ELR (cell line): ENCODE measurements around the gene EGR4.

Source experiments
- DNase-seq: peaks from one replicate; pipeline ENCODE4 v3.0.0-alpha.2; 2015; ENCODE audit warnings: low read depth

EGR4 gene

DNA sequence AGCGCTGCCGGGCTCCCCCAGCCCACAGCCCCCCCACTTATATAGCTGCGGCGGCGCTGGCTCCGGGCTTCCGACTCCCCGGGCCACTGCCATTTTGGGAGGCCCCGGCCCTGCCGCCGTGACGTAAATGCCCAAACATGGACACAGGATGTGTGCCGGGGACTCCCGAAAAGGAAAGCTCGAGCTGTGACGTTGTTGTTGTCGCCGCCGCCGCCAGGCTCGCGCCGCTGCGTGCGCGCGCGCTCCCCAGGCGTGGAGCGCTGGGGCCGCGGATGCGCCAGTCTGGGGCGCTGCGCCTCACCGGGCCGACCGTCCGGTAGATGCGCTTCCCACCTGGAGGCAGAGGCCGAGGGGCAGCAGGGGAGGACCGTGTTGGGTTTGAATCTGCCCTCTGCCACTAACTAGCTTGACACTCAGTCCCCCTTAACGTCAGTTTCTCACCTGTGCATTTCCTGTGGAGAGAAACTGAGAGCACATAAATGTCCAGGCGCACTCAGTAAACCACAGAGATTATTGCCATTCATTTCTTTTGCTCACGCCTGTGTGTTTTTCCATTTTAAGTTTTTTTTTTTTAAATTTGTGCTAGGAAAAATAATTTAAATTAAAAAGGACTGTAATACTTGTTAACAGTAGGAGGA is at the start of gene EGR4:
TSS of gene EGR4 (minus strand) at position 15 of the 638 bp plus-strand sequence. CDS start 231 bp downstream, outside the sequence.
- peak; percentile 69 for DNase-seq

DNA sequence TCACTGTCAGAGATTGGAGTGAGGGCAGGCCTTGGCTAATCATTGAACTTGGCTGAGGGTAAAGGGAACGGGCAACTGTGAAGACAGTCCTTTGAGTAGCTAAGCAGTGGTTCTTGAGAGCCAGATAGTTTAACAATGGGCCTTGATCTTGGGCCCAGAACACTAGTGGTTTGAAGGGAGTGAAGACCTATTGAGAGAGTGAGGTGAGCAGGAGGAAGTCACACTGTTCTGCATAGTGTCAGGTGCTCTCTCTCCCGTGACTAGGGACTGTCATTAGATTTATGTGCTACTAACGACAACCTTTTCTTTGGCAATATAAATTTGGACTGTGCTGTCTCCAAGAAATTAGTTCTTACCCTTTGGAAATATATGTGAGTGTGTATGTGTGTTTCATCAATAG is 47.7 kb upstream of the EGR4 start:
- no peak for DNase-seq

DNA sequence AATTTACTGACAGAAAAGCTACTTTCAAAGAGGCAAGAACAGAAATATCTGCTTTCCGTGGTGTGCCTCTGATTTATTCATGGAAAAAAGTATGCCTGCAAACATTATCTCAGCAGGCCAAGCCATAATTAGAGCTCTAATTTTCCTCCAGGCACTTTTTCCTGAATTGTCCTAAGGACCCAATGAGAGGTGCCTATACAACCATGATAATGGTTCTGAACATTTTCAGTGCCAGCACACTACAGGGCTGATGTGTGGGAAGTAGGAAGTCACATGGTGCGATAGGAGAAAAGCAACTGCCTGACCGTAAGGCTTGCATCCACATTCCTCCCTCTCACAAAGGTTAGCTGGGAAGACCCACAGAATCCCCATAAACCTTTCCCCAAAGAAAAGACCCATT is 45.9 kb upstream of the EGR4 start:
- no peak for DNase-seq

DNA sequence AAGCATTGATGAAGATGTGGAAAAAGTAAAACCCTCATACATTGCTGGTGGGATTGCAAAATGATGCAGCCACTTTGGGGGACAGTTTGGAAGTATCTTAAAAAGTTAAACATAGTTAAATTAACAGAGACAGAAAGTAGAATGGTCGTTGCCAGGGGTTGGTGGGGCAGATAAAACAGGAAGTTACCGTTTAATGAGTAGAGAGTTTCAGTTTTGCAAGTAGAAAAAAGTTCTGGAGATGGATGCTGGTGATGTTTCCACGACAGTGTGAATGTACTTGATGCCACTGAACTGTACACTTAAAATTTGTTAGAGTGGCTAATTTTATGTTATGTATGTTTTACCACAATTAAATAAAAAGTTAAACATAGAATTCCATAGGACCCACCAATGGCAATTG is 44.5 kb upstream of the EGR4 start:
- no peak for DNase-seq

DNA sequence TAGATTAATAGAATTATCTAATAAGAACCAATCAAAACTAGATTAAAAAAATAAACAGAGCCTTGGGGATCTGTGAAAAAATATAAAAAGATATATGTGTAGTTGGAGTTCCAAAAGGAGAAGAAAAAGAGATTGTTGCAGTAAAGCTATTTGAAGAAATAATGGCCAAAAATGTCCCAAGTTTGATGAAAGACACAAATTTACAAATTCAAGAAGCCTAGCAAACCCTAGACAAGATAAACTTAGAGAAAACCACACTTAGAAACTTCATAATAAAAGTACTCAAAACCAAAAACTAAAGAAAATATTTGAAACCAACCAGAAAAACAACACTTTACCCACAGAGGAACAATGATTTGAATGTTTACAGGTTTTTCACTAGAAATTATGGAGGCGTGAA is 41.3 kb upstream of the EGR4 start:
- no peak for DNase-seq

DNA sequence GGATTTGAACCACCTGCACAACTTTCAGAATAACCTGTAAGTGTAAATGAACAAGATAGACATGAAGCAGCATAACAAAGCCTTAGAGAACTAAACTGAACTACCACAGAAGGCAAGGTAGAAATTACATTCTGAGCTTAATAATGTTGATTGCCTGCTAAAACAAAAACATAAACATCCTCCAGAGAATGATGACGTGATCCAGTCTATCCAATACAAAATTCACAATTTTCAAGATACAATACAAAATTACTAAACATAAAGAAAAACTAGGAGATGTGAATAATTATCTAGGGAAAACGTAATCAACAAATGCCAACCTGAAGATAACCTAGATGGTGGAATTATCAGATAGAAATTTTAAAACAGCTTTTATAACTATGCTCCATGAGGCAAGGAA is 40.7 kb upstream of the EGR4 start:
- DNase-seq, result no peak

DNA sequence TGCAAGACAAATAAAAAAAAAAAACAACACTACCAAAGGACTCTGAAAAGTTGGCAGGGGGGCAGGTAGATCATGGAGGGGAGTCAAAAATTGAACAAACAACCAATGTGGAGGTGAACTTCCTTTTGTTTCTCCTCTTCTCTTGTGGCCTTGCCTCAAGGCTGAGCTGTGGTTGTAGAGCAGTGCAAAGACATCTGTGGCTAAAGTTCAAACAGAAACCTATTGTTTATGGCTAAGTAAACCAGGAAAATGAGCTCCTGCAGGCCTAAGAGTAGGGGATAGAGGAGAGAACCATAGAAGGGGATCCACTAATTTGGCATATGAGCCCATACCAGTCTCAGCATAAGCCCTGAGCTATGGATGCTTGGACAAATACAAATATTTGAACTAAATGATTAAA is 40.2 kb upstream of the EGR4 start:
- no peak for DNase-seq

DNA sequence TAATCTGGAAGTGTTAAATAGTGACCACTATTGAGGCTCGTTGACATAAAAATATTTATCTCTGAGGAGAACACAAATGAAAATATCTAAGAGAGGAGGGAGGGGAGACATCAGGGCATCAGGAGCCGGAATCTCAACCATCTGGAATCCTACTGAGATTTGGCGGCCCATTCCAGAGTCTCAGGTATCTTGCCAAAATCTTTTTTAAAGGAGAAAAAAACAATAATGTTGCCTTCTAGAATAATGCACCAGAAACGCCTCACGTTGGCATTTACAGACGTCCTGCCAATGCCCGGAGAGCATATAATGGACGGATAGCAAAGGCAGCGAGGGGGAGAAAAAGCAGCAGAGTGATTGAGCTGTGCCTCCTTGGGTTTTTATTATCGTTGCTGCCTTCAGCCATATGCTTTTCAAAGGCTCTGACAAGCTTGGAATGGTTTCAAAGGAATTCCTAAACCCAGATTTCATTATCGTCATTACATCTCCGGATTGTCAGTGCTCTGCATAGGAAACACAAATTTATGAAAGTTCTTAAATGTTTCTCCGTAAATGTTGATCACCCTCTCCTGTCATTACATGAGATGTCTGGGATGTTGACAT is 30.9 kb upstream of the EGR4 start:
- no peak for DNase-seq

DNA sequence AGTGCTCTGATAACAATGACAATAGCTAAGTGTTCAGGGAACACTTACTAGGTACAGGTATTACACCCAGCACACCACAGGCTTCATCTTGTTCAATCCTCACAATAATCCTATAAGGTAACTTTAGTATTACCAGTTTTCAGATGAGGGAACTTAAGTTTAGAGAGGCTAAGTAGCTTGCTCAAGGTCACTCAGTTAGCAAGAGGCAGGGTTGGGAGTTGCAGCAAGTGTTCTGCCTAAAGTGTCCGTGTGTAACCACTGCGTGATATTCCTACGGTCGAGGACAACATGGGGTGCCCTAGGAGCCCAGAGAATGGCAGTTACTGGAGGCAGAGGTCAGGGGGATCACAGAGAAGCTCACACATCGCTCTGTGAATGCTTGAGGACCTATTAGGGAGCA is 30.2 kb upstream of the EGR4 start:
- no peak for DNase-seq

DNA sequence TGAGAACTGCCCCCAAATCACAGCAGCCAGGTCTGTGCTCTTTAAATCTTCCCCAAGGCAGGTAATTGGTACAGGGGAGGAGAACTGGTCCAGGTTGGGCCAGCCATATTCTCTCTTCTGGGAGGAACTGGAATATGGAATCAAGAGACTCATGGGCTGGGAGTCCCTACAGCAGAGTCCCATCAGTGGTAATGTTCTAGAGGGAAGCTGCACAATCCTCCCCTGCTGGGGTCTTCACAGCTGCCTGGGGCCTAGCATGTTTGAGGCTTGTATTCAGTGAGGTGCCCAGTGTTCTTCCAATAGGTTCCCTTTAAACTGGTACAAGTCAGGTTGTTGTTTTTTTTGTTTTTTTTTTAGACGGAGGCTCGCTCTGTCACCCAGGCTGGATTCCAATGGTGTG is 21.1 kb upstream of the EGR4 start:
- DNase-seq, result no peak

DNA sequence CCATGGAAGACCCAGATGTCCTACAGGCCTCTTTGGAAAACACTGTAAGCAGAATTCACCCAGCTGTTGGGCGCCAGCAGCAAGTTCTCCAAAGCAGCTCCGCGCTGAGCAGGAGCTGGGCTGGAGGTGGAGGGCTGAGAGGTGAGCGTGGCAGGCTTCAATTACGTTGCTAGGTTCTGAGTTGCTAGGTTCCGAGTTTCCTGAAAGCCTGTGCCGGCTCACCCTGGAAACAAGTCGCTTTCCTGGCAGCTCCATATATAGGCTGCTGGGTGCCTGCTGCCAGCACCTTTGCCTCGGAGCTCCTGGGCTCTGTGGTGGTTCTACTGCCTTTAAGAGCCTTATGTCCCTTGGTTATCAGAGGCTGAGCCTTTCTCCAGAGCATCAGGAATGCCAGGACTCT is 14.4 kb upstream of the EGR4 start:
- no peak for DNase-seq

DNA sequence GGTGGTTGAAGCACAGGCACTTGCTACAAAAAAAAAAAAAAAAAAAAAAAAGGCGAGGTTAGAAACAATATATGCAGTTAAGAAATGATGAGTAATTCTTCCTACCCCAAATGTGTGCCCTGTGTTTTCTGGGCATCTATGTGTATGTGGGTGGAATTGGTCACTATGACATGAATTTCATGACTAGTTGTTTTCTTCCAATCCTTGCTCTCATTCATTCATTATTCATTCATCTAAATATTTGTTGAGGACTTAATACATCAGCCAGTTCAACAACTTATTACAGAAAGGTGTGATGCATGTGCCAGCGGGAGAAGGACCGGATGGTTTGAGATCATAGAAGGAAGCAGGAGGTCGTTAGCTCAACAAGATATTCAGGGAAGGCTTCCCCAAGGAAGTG is 8.3 kb upstream of the EGR4 start:
- no peak for DNase-seq

DNA sequence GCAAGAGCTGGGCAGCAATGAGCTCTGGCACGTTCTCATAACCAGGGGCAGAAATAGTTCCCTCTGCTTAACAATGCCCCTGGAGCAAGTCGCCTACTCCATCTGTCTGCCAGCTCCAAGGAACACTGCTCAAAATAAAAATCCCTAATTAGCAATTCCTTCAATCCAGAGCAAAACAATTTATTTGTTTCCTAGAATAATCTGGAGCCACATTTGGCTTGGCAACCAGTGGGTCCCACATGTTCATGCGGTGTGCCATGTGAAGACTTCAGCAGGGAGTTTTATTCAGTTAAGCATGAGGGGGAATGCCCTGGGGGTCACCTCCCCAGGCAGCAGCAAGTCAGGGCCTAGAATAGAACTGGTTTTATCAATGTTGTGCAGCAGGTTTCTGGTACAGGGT is 7.6 kb upstream of the EGR4 start:
- DNase-seq, result no peak

DNA sequence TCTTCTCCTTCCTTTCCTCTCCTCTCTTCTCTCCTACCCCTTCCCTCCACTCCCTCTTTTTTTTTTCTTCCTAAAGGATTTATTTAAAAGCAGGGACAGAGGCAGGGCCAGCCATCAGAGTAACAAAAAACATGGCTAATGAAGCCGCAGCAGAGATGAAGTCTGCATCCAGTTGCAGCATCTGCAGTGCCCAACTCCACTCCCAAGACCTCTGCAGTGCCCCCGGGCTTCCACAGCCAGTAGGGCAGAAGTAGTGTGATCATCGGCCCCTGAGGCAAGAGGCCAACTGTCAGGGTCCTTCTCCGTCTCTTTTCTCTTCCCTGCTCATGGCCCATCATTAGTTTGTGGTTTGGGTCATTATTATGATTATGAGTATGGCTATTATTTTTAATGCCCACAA is 4.2 kb upstream of the EGR4 start:
- DNase-seq, result no peak

DNA sequence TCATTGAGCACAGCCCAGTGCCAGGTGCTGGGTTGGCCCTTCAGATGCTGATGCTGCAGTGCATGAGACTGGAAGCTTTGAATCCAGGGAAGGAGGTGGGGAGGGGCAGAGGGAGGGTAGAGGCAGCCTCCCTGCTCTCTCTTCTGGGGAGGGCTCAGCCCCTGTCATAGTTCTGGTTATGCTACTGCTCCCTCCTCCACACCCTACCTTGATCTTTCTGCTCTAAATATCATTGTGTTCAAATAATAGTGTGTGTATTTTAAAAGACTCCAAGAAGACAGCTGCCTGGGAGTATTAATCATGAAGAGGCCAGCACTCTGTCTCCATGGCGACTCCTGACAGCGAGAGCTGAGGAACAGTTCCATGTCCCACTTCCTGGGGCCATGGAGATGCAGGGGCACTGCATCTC is 3.8 kb upstream of the EGR4 start:
- DNase-seq, result no peak

DNA sequence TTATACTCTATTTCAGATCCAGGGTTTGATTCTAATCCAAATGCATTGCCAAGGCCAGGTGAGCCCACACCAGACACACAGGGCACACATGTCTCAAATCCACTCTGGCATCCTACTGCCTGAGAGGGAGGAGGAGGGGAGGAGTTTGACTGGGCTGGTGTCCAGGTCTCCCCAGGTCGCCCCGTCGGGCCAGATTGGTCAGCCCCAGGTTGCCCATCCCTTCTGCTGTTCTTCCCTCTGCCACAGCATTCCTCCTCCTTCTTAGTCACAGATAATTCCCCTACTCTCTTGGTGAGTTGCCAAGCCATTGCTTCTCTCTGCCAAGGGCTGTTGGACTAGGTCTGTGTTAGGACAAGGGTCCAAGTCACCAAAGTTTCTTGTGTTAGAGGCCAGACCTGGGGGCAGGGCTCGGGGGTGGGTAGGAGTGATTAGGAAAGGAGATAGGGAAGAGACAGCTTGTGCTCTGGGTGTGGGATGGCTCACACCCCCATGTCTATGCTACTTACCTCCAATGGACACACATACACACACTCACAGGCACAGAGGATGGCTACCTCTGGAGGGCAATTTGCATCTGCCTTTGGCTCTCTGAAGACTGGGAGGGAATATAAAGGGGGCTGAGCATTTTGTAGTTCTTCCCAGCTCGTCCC is 2.5 kb upstream of the EGR4 start:
- DNase-seq, result peak; percentile 35

DNA sequence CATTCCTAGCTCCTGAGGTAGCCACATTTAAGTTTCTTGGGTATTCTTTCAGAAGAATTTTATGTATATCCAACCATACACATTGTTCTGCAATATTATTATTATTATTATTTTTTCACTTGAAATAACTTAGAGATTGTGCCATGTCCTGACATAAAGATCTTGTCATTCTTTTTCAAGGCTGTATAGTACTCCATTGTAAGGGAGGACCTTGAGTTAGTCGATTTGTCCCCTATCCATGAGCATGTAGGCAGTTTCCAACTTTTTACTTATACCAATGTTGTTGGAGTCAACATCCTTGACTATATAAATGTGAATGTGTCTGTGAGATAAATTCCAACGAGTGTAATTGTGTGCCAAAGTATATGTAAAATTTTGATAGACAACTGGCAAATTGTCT is 891 bp upstream of the EGR4 start:
- no peak for DNase-seq

DNA sequence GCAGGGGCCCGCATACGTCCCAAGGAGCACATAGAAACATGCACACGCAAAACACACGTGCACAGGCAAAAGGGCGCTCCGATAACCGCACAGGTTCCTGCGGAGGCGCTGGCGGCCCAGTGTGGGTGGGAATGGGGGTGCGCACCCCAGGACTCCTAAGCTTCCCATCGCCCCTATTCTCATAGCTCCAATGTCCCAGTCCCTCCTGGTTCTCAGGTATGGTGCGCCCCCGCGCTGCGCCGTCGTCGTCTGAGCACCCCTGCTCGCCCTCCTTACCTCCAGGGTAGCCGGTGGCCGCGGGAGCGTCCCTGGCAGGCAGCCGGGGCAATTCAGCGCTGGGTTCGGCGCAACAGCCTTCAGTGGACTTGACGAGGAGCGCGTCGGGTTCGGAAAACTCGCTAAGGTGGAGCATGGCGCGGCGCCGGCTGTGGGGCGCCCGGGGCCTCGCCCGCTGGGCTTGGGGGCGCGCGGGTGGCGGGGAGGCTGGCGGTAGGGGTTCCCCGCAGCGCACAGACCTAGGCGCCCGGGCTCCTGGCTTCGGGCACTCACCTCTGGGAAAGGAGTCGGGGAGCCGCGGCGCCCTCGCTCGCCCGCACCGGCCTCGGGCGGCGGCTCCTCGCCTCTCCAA is 328 bp downstream of the EGR4 start:
- DNase-seq, result no peak

DNA sequence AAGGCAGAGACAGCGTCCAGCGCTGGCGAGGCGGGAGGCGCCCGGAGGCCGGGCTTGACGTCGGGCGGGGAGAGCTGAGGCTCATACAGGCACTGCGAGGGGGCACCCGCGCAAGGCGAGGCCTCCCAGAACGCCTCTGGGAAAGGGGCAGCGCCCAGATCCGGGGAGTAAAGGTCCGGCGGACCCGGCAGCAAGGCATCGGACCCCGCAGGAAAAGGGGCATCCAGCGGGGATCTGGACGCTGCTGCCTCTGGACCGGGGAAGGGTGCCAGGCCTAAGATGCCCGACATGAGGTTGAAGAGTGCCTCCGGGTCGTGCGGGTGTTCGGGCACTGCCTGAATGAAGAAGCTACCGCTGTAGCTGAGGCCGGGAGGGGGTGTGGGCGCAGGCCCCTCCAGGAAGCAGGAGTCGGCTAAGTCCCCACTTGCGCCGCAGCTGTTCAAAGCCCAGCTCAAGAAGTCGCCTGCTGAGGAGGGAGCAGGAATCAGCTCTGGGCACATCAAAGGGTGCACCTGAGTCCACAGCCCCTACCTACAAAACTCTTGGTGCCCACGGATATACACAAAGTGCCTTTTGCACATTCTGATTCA is 937 bp downstream of the EGR4 start:
- DNase-seq, result no peak

DNA sequence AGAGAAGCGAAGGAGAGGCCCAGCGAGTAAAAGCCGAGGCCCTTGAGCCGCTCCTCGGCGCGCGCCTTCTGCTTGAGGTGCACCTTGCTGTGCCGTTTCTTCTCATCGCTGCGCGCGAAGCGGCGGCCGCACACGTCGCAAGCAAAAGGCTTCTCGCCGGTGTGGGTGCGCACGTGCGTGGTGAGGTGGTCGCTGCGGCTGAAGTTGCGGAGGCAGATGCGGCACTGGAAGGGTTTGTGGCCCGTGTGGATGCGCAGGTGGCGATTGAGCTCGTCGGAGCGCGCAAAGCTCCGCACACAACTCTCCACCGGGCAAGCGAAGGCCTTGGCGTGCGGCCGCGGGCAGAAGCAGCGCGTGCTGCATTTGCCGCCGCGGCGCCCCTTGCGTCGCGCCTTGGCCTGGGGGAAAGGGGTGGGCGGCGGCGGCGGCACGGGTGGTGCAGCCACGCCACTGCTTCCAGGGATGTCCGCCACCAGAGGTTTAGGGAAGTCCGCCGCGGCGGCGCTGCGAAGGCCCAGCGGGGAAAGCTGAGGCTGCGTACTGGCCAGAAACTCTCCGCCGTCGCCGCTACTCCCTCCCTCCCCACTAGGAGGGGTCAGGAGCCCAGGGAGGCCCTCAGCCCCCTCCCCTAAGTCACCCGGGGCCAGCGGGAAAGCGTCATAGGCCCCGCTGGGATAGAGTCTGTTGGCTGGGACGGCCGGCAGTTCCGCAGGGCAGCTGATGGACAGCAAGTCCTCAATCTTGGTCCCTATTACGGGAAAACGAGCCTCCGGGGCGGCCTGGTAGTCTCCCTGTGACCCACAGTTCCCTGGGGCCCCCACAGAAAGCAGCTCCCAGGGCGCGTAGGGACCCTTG is 1.7 kb downstream of the EGR4 start:
- no peak for DNase-seq

DNA sequence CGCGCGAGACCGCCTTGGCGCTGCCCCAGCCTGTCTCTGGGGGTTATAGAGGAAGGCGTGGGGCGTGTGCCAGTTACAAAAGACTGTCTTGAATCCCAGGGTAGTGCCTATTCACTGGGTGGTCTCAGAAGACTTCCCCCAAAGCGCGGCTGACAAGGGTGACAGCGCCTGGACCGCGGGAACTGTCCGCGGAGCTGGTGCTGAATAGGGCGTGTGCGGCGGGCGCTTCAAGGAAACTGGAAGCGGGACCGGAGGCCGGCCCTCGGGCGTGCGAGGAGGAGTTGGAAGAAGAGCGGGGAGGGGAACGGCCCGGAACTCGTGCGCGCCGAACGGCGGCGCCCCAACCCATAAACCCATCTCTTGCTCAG is 2.3 kb downstream of the EGR4 start:
- DNase-seq, result peak; percentile 53
